Stimulated activated CD4-positive, alpha-beta T cell treated with anti-CD3 and anti-CD28 coated beads, Interleukin-1b, Interleukin-23, amount 100 ng/mL, for 24 hours (primary cell): ENCODE results near the gene MMP12.
"Not testable (repeated sequence)": the region's sequence is repeated elsewhere in the genome, so short reads cannot be mapped to it uniquely, and the experiment has no call there.

Experiments used
- DNase-seq, 4 experiments: peaks; one replicate each; pipeline ENCODE4 v3.0.0-alpha.2; 2020; ENCODE audit warnings: low read depth in 4 of 4, low spot score in 1 of 4

The MMP12 gene

DNA sequence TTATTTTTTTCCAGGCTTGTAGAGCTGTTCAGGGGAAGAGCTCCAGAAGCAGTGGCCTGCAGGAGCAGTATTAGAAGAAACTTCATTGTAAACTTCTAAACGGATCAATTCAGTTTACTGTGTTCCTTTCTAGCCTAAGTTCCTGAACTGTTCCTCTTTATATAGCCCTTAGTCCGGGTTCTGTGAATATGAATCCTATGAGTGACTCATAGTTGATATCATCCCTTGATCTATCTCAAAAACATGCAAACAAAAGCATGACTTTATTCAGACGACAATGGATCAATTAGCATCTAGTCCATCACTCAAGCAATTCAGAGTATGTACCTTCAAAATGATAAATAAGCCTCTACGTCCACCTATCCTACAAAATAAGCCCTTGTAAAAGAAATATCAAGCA, at the start of gene MMP12:
TSS of gene MMP12 (minus strand) at position 131 of the 400 bp plus-strand sequence. CDS start at position 86, 45 bp downstream.
- no peak for DNase-seq

DNA sequence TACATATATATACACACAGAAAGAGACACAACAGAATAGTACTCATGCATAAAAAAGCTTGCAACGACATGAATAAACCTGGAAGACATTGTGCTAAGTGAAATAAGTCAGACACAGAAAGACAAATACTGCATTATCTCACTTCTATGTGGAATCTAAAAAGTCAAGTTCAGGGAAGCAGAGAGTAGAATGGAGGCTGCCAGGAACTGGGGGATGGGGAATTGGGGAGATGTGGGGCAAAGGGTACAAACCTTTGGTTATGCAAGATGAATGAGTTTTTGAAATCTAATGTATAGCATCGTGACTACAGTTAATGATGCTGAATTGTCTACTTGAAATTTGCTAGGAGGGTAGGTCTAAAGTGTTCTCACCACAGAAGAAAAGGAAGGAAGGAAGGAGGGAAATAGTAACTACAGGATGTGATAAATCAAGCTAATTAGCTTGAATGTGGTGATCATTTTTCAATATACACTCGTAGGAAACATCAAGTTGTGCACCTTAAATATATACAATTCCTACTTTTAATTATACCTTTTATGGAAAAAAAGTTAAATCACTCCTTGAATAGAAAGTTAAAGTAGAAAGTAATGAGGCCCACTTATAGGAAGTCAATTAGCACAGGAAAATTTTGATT, 46.9 kb upstream of the MMP12 start:
- no peak for DNase-seq

DNA sequence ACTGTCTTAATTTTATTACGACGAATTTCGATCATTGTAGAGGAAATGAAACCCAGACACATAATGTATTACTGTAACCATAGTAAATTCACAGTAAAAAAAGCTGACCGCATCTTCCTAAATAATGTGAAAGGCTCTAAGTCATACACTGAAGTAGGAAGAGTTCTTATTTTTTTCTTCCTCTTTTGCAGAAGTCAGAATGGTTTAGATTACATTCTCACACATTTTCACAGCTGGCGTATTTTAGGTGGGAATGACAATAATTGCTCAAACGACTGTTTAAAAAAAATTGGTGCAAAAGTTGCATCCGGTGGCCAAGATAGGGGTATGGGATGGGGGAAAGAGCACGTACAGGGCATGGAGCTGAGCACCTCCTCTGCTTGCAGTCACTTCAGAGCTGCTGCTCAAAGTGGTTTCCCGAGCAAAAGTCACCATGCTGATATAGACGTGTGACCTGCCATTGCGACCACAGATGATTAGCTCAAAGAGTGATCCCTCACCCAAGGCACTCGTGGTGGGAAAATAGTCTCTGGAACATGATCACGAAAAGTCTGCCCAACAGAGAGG, 45.4 kb upstream of the MMP12 start:
- DNase-seq, result no peak

DNA sequence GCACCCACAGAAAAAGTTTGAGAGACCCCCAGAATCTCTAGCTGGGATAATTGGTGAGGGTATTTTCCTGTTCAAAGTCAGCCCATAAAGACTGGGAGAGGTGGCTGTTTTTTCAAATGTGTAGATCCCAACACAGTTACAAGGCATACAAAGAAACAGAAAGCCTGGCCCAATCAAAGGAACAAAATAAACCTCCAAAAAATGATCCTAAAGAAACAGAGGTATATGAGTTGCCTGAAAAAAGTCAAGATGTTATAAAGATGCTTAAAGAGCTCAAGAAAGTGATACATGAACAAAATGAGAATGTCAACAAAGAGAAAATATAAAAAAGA, 40.2 kb upstream of the MMP12 start:
- no peak for DNase-seq

DNA sequence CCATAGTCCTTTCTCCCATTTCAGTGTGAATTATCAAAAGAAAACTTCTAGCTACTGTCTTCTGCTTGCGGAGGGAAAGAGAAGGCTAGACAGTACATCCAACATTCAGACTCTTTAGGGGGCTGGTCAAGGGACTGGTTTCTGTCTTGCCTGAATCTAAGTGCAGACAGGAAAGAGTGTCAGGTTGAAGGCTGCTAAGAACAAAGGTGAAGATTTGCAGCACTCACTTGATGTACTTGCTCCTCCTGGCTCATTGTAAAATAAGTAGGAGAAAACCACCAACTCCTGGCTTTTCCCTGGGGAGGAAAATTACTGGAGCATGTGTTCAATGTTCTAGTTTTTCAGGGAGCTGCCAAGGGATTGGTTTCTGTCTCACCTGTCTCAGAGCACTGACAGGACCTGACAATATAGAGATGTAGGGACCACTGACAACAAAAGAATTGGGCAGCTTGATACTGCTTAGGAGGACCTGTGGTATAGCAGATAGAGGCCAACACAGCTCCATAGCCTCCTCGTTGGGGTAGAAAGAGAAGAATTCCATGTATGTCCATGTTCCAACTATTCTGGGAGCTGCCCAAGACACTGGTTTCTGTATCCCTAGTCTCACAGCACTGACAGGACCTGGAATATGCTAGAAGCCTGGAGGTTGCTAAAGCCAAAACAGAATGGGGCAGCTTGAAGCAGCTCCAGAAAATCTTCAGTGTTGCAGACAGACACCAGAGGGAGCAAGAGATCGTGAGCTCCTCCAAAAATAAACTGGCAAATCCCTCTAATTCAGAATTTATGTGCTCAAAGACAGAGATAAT, 39.7 kb upstream of the MMP12 start:
- DNase-seq, result no peak

DNA sequence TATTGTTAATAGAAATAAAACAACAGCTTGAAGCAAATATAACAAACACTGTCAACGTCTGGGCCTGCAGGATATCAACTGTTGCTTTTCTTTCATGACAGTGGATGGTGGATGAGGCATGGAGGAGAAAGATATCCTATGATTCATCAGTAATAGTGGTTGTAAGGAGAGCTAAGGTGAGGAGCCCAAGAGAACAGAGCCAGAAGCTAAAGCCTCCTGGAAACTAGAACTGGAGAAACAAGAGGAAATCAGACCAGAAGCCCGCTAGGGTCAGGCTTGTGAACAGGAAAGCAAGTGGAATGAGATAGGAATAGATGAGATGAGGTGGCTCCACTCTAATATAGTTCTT, 37.7 kb upstream of the MMP12 start:
- DNase-seq, result no peak

DNA sequence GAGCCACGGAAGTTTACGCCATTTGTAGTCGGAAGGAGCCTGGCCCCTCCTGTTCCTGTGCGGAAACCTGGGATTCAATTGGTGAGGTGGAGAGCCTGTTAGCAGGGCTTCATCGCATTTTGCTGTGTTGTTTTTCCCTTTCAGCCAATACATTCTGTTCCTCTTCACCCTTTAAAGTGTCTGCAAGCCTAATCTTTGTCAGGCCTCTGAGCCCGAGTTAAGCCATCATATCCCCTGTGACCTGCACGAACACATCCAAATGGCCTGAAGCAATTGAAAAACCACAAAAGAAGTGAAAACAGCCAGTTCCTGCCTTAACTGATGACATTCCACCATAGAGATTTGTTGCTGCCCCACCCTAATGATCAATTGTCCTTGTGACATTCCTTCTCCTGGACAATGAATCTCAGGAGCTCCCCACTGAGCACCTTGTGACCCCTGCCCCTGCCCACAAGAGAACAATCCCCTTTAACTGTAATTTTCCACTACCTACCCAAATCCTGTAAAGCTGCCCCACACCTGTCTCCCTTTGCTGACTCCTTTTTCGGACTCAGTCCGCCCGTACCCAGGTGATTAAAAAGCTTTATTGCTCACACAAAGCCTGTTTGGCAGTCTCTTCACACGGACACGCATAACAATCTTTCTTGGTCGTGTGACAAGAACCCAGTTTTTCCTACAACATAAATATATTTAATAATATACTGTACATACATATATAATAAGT, 37.1 kb upstream of the MMP12 start:
- no peak for DNase-seq

DNA sequence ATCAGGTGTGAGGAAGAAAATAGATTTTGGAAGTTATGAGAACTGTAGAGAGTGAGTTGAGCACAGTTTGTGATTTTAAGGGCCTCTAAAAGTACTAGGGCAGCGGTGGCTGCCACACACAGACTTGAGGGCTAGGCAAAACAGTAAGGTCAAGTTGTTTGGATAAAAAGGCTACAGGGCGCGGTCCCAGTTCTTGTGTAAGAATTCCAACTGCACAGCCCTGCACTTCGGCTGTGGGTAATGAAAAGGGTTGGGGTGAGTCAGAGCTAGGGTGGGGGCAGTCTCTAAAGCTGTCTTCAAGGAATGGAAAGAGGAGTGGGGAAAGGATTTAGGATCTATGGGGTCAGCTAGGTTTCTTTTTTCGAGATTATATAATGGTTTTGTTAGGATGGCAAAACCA, 31.1 kb upstream of the MMP12 start:
- not testable (repeated sequence) for DNase-seq

DNA sequence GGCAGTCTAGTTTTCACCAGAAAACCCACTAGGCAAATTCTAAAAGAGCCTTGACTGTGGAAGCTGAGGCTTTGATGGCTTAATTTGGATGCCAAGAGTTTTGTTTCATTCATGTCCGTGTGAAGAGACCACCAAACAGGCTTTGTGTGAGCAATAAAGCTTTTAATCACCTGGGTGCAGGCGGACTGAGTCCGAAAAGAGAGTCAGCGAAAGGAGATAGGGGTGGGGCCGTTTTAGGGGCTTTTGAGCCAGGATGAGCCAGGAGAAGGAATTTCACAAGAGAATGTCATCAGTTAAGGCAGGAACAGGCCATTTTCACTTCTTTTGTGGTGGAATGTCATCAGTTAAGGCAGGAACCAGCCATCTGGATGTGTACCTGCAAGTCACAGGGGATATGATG, 29.1 kb upstream of the MMP12 start:
- DNase-seq, result not testable (repeated sequence)

DNA sequence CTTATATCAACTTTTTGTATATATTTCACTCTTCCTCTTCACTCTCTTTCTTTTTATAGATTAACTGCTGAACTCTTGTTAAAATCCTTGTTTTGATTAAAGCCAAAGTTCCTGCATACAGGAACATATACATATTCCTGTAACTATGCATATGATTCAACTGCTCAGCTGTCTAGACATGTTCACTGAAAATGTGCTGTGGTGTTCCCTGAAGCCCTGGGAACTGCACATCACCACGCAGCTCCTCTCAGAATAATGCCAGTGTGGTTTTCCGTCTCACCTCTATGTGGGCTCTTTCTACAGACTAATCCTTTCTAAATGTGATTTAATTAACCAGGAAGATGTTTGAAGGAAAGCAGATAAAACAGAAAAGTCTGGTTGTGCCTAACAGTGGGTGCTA, 25.6 kb upstream of the MMP12 start:
- no peak for DNase-seq

DNA sequence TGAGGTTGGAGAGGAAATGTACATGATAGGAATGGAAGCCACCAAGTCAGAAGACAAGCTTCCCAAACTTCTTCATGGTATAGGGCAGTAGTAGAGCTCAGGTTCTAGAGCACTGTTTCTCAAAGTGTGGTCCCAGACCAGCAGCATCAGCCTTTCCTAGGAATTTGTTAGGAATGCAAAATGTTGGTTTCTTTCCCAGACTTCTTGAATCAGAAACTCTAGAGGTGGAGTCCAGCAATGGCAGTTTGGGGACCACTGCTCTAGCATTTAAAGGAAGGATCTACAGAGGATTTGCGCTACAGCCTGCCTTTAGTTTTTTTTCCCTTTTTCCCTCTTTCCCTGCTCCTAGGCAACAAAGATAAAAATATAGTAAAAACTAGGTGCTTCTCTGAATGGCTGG, 17.0 kb upstream of the MMP12 start:
- DNase-seq, result no peak

DNA sequence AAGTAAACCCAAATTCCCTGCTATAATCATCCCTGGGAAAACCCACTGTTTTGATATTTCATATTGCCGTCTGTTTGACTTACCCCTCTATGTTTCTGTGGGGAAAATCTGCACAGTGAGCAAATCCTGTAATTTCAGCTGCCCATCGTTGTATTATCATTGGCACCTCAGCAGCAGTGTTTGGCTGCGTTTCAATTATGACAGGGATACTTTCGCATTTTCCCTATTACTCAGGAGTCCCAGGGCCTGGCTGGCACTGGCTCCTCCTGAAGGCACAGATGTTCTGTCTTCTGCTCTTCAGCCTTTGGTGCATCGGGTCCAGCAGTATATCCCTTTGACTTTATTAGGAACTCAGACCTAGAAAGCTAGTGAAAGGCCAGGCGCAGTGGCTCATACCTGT, 12.2 kb upstream of the MMP12 start:
- no peak for DNase-seq

DNA sequence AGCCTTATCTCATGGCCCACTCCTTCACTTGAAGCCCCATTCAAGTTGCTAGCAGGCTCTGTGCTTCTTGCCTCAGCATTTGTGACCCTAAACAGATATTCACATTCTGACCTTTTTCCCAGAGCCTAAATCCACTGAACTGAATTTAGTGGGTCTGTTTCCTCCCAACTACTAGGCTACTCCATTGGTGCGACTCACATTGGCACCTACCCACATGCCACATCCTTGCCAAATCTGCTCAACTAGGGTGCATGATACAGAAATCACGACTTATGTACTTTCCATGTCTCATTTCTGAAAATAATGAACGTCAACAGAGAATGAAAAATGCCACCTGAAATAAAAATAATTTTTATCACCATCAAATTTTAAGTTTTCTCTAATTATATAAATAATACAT, 8.4 kb upstream of the MMP12 start:
- DNase-seq, result no peak

DNA sequence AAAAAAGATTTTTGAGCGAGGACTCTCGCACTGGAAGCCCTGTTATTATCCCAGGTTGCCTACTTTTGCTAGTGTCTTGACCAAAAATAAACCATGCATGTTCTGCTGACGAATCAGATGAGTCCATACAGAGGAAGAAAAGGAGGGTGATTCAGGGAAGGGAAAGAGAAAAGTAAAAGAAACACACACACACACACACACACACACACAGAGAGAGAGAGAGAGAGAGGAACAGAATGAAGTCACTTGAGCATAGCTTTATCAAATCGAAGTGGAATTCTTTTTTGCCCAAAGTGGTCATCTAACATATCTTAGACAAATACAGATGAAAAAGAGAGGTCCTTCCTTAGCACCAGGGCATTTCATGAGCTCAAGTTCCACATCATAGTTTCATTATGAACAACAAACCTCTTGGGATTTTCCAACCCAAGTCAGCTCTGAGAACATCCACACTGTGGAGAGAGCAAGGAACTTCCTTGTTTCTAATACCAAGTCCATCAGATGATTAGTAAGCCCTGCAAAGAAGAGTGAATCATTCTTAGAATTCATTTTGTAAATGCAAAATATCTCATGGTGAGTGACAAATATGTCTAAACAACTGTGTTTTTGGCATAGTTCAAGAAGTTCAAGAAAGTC, 7.7 kb upstream of the MMP12 start:
- DNase-seq, result no peak

DNA sequence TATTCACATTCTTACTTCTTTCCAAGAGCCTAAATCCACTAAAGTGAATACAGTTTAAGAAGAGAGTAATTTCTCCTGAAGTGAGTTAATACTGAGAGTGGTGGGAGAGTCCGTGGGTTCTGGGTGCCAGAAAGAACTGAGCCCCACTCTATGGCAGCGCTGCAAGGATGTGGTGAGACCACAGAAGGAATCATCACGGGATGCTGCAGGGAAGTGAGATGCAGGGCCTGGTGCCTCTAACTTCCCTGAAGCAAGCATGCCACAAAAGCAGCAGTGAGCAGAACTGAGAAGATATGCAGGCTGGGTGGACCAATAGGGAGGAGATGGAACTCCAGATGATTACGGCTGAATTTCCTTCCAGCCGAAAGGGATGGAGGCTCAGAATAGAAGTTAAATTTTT, 5.0 kb upstream of the MMP12 start:
- no peak for DNase-seq

DNA sequence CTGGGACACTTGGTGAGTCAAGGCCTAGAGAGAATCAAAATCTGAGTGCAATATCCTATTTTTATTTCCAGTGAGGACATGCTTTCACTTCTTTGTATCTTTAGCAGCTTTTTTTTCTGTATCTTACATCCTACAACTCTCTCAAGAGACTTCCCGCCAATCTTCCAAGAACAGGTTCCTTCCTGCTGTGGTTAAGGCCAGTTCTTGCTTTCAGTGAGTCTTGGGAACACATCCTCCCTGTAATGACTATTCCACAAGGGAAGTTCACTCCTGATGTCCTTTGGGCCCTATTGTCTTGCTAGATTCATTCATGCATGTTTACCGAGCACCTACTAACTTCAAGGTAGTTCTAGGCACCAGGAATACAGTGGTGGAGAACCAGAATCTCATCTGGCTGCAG, 3.8 kb upstream of the MMP12 start:
- no peak for DNase-seq

DNA sequence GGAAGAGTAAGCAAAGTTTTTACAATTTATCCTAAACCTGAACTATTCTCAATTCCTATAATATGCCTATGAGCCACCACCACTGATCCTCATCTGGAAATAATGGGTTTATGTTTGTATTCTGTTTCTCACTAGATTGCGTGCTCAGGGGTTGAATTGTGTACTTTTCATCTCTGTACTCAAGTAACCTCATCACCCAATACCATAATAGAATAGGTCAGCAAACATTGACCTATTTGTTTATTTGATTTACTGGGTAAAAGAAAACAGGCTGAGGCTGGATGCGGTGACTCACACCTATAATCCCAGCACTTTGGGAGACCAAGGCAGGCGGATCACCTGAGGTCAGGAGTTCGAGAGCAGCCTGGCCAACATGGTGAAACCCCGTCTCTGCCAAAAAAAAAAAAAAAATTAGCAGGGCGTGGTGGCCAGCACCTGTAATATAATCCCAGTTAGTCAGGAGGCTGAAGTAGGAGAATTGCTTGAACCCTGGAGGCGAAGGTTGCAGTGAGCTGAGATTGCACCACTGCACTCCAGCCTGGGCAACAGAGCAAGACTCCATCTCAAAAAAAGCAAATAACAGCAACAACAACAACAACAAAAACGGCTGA, 5.3 kb downstream of the MMP12 start:
- DNase-seq, result not testable (repeated sequence)

DNA sequence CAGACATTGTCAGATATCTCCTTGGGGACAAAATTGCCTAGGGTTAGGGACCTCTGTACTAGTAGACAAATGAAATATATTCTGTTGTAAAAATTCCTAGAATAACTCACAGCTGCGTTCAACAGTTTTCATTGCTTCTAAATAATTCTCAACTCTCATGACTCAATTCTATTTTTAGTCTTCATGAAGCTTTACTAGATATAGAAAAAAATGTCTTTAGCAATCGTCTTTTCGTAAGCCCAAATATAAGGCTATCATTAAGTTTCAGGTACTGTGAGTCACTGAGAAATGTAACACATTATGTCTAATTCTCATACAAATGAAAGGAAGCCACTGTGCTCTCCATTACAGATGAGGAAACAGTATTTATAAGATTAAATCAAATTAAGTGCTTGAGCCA, 6.4 kb downstream of the MMP12 start:
- DNase-seq, result no peak

DNA sequence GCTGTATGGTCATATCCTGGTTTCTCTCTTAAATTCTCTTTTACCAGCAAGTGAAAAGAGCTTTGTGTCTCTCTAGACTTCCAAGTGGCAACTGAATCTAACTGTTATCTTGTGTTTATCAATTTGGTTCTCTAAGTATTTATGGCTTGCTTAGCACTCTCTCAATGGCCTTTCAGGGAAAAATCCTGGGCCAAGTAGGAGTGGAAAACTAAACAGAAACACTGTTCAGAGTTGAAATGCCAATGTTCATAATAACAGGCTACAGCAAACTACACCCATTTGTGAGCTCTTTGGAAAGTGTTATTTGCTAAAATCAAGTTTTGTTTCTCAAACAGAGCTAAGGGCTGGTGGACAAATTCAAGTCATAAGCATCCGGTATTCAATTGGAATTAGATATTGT, 10.1 kb downstream of the MMP12 start:
- DNase-seq, result no peak

DNA sequence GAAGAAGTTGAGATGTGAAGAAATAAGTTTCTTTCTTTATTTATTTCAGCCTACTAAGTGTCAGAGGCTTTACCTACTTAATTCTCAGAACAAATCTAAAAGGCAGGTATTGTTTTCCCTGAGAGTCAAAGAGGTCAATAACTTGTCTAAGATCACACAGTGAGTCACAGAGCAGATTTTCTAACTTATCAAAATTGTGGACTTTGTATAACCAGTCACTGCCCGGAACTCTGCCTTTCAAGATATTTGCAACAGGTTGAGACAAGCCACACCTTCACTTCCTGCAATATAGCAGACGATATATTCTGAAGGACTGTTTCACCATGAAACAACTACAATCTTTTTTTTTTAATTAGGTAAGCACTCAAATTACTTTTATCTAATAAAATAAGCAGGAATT, 20.8 kb downstream of the MMP12 start:
- DNase-seq, result no peak

DNA sequence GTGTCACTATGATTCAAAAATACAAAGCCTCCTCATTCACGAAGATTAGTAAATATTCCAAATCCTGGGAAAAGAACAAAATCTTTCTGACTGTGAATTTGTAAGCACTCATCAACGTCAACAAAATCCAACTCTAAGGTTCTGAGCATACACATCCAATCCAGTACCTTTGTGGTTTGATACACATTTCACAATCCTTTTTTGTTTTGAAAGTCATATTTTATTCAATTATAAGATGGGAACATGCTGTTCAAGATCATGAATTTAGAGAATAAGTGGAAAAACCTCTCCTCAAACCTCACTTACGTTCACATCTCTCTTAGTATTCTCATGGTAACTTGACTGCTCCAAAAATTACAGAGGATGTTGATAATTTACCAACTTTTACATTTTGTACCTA, 21.7 kb downstream of the MMP12 start:
- DNase-seq, result no peak
